A673 (cell line): ENCODE results near the gene NCR3LG1.
"Not testable (repeated sequence)": the region's sequence is repeated elsewhere in the genome, so short reads cannot be mapped to it uniquely, and the experiment has no call there.

ENCODE experiments used
- EZH2 ChIP-seq: fragments of 200-600 bp; sonication (generic); IDR thresholded peaks from 2 replicates; pipeline ENCODE4 v1.6.1; 2017; ENCODE audit warnings: borderline replicate concordance, low read depth, mild to moderate bottlenecking, mixed read lengths, antibody characterized with exemption, low read length; ENCODE audit not compliant: poor library complexity, severe bottlenecking
- TF ChIP-seq, protein P1 (sequence below): fragments of 300-800, 200-600 bp; sonication (generic); conservative IDR thresholded peaks from 2 replicates; pipeline ENCODE4 v1.5.1; 2017; ENCODE audit warnings: low read depth, mild to moderate bottlenecking, antibody characterized with exemption, low read length, moderate library complexity, mixed read lengths

DNA sequence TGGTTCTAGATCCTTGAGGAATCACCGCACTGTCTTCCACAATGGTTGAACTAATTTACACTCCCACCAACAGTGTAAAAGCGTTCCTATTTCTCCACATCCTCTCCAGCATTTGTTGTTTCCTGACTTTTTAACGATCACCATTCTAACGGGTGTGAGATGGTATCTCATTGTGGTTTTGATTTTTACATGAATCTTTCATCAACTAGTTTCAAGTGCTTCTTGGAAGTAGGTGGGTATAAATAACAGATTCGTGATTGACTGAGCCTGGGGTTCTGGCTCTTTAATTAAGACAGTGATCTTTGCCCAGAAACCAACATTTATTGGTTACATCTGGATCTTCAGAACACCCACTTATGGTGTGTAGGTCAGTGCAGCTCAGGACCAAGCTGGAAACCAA, 74.6 kb downstream of the NCR3LG1 start:
- TF ChIP-seq, protein P1, sequence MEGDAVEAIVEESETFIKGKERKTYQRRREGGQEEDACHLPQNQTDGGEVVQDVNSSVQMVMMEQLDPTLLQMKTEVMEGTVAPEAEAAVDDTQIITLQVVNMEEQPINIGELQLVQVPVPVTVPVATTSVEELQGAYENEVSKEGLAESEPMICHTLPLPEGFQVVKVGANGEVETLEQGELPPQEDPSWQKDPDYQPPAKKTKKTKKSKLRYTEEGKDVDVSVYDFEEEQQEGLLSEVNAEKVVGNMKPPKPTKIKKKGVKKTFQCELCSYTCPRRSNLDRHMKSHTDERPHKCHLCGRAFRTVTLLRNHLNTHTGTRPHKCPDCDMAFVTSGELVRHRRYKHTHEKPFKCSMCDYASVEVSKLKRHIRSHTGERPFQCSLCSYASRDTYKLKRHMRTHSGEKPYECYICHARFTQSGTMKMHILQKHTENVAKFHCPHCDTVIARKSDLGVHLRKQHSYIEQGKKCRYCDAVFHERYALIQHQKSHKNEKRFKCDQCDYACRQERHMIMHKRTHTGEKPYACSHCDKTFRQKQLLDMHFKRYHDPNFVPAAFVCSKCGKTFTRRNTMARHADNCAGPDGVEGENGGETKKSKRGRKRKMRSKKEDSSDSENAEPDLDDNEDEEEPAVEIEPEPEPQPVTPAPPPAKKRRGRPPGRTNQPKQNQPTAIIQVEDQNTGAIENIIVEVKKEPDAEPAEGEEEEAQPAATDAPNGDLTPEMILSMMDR: not testable (repeated sequence)
- TF ChIP-seq EZH2: not testable (repeated sequence)
